K562 (cell line): ENCODE results near the gene TTC27. TPM values are rescaled to one million over a fixed set of nuclear protein-coding genes. Genes with fewer than 3 reads are reported as not detected.

Experiments
- CUX1 ChIP-seq: fragments of 200-800 bp; sonication (Bioruptor generic); IDR thresholded peaks from 2 replicates; pipeline ENCODE4 v1.6.1; 2016; ENCODE audit warnings: missing genetic modification characterization, missing compliant biosample characterization
- FOXM1 ChIP-seq, 2 experiments: fragments of 450-650 bp in 1 of 2; sonication (generic) in 1 of 2; formaldehyde crosslinking in 1 of 2; IDR thresholded peaks; 2 replicates each; pipeline versions ENCODE4 v1.6.1 to v1.9.0; 2017 to 2022; ENCODE audit warnings: low read depth in 2 of 2, mild to moderate bottlenecking in 2 of 2, missing genetic modification reagents in 1 of 2, moderate library complexity in 1 of 2
- IRF9 ChIP-seq: fragments of 450-650 bp; IDR thresholded peaks from 2 replicates; pipeline ENCODE4 v1.6.1; 2016; ENCODE audit warnings: missing biosample characterization, missing genetic modification characterization
- LCOR ChIP-seq: sonication (generic); formaldehyde crosslinking; IDR thresholded peaks from 2 replicates; pipeline ENCODE4 v1.8.0; 2022; ENCODE audit warnings: mild to moderate bottlenecking, missing genetic modification reagents
- MLX ChIP-seq, 2 experiments: fragments of 450-650 bp in 1 of 2; sonication (generic) in 1 of 2; formaldehyde crosslinking; conservative IDR thresholded peaks; 2 replicates each; pipeline versions ENCODE4 v1.4.0 to v1.8.1; 2020 to 2022; ENCODE audit warnings: mild to moderate bottlenecking in 1 of 2, missing genetic modification reagents in 1 of 2
- PBX2 ChIP-seq, 2 experiments: IDR thresholded peaks in 1 of 2; conservative IDR thresholded peaks in 1 of 2; 2 replicates each; pipeline ENCODE4 v1.6.1; 2016; ENCODE audit warnings: low read depth in 2 of 2, mild to moderate bottlenecking in 1 of 2, missing compliant biosample characterization in 1 of 2, missing genetic modification characterization in 1 of 2, moderate library complexity in 1 of 2
- ZNF395 ChIP-seq: fragments of 200-800 bp; sonication (Bioruptor generic); IDR thresholded peaks from 2 replicates; pipeline ENCODE4 v1.6.1; 2017; ENCODE audit warnings: missing genetic modification characterization, missing compliant biosample characterization
- polyA plus RNA-seq, 8 experiments: library from polyadenylated mRNA; depleted of rRNA in 4 of 8; stranded (reverse) in 5 of 8; unstranded in 3 of 8; fragments of >200 nt; fragmentation: Nextera tagmentation in 2 of 8; fragmentation: Illumina TruSeq in 1 of 8; extraction: Ambion mirVana in 2 of 8; extraction: Trizol in 1 of 8; gene quantifications; 2 replicates each; pipeline versions ENCODE4 v1.2.1 to v1.2.3, GENCODE V29; 2011 to 2014; ENCODE audit warnings: inconsistent platforms in 1 of 8, missing spikeins in 1 of 8
- total RNA-seq, 7 experiments: library from RNA; depleted of rRNA in 6 of 7; stranded (reverse); fragments of >200 nt in 6 of 7; fragmentation: Illumina TruSeq in 2 of 7; extraction: Trizol in 2 of 7; gene quantifications; 2 replicates each; pipeline versions ENCODE4 v1.2.1 to v1.2.3, GENCODE V29; 2011 to 2021; ENCODE audit warnings: low replicate concordance in 1 of 7

TTC27 gene
- total and polyA plus RNA-seq, 9 of the 15 experiments (the other 6 are each of a cell fraction or from before 2014, with no cell fraction given): 44.3 to 93.4 (median 57.3) TPM

GRCh38 chr2:32591669-32592463 is 36.0 kb upstream of the TTC27 start (continued):
- TF ChIP-seq PBX2 (CRISPR knock-in tag; IDR thresholded peaks at IDR 0.05; ENCODE audit: low read depth): no peak
- TF ChIP-seq PBX2 (tag; conservative IDR thresholded peaks at IDR 0.05; ENCODE audit: low read depth): peak; percentile 36
- TF ChIP-seq LCOR (CRISPR knock-in tag): no peak
- no peak for TF ChIP-seq IRF9 (tag)
- TF ChIP-seq ZNF395 (CRISPR knock-in tag): peak; percentile 70; the same call in 1 of the 2 replicates
- no peak for TF ChIP-seq MLX (CRISPR knock-in tag; conservative IDR thresholded peaks at IDR 0.05)
- TF ChIP-seq FOXM1 (IDR thresholded peaks at IDR 0.05; ENCODE audit: low read depth): peak; percentile 60
- no peak for TF ChIP-seq FOXM1 (CRISPR knock-in tag; IDR thresholded peaks at IDR 0.05; ENCODE audit: low read depth)
- peak; percentile 72; the same call in 1 of the 2 replicates for TF ChIP-seq CUX1
